Measurements from ENCODE around the gene FASTK.

Gene FASTK

DNA sequence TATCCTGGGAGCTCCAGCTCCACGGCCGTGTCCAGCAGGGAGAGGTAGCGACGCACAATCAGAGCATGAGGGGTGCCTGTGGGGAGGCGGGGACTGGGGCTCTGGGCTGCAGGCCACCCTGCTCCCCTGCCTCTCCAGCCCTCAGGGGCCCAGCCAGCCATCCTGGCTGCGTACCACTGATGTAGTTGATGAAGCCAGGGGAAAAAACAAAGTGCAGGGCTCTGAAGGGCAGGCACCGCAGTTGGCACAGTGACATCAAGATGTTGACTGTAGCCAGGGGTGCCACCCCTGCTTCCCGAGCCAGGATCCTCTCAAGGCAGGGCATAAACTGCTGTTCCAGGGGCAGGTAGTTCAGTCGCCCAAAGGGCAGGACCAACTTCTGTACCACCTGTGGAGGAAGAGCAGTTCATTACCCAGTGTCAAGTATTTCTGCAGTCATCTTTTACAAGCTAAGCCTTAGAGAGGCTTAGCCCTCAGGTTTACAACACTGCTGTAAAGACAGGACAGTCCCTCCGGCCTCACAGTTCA is 2.8 kb downstream of the FASTK start:
- no peak for TF ChIP-seq CTCF (conservative IDR thresholded peaks at IDR 0.05)
- no peak for TF ChIP-seq ZFX (IDR thresholded peaks at IDR 0.05)
- H3K27ac ChIP-seq, result no peak overlapping the region

GRCh38 chr7:151076863-151077704 is 3.5 kb downstream of the FASTK start:
- TF ChIP-seq CTCF (conservative IDR thresholded peaks at IDR 0.05) (no peak; the same call in 1 of the 2 replicates), ZFX (IDR thresholded peaks at IDR 0.05) (no peak)
- no peak overlapping the region for H3K27ac ChIP-seq

DNA sequence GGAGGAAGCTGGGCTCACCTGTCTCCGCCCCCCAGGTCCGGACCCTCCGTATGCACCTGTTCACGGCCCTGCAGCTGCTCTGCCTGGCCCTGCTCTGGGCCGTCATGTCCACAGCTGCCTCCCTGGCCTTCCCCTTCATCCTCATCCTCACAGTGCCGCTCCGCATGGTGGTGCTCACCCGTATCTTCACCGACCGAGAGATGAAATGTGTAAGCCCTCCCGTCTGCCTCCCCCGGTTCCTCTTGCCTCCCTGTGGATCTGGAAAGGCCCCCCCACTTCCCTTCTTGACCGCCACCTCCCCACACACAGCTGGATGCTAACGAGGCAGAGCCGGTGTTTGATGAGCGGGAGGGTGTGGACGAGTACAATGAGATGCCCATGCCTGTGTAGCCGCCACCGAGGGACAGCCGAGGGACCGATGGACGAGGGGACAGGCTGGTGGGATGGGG is 4.6 kb downstream of the FASTK start:
- TF ChIP-seq CTCF (conservative IDR thresholded peaks at IDR 0.05), result no peak
- TF ChIP-seq ZFX (IDR thresholded peaks at IDR 0.05), result no peak
- H3K27ac ChIP-seq, result no peak overlapping the region

- H3K27ac ChIP-seq, result no peak overlapping the region
- TF ChIP-seq CTCF (conservative IDR thresholded peaks at IDR 0.05) (no peak), ZFX (IDR thresholded peaks at IDR 0.05) (no peak)
These were observed 5.0 kb downstream of the FASTK start for GRCh38 chr7:151075662-151075971.

DNA sequence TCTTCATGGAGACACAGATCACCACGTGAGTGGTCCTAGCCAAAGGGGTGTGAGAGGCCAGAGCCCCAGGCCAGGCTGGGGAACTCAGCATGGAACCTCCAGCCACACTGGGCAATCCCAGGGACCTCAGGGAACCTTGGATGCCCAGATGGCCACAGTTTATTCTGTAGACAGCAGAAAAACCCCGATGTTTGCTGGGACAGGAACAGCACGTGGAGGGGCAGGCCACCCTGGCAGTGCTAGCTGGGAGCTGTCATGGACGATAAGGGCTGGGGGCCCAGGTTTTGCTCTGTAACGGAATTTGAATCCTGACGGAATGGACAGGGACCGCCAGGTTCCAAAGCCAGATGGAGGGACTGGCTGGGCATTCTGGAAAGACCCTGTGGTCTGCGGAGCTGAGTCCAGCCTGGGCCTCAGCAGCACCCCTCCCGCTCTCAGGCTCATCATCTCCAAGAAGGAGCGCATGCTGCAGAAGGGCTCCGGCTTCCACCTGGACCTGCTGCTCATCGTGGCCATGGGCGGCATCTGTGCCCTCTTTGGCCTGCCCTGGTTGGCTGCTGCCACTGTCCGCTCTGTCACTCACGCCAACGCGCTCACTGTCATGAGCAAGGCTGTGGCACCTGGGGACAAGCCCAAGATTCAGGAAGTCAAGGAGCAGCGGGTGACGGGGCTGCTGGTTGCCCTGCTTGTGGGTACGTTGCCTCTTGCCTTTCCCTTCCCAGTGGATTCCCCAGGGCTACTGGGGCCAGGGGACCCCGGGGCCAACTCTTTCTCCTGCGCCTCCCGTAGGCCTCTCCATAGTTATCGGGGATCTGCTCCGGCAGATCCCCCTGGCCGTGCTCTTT is 5.6 kb downstream of the FASTK start:
- TF ChIP-seq CTCF (conservative IDR thresholded peaks at IDR 0.05) (no peak), ZFX (IDR thresholded peaks at IDR 0.05) (no peak)
- H3K27ac ChIP-seq, result no peak overlapping the region

DNA sequence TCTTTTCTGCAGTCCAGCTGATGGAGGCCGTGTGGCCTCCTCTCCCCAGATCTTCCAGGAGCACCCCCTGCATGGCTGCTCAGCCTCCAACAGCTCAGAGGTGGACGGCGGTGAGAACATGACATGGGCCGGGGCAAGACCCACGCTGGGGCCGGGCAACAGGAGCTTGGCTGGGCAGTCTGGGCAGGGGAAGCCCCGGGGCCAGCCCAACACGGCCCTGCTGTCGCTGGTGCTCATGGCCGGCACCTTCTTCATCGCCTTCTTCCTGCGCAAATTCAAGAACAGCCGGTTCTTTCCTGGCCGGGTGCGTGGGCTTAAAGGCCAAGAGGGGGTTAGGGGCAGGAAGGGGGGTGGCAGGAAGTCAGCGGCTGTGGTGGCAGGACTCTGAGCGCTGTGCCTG is 6.6 kb downstream of the FASTK start:
- H3K27ac ChIP-seq, result no peak overlapping the region
- TF ChIP-seq ZFX (IDR thresholded peaks at IDR 0.05) (no peak), CTCF (conservative IDR thresholded peaks at IDR 0.05) (no peak)
